ENCODE measurements around the gene SERPINB5.

DNA sequence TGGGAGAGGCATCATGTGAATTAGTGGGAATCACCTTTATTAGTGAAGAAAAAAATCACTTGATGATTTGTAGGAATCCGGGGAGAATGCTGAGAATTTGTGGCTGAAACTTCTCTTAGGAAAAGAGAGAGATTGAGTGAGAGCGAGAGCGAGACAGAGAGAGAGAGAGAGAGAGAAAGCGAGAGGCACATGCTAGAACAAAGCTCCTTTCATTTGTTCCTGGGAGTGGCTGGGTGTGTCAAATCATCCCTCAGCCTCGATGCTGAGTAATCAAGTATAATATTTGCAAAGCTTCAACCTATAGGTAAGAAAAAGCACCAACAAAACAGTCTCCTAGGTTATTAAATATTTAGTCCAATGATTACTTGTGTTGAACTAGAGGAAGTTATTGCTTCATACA lies 4.4 kb upstream of the SERPINB5 start:
- TF ChIP-seq POLR2AphosphoS5 (IDR thresholded peaks at IDR 0.05; ENCODE audit: low read depth, low read length) (no peak), TAF1 (IDR thresholded peaks at IDR 0.05; ENCODE audit: low read depth, low read length) (no peak), POLR2A (IDR thresholded peaks at IDR 0.05; ENCODE audit: low read depth, low read length) (no peak), SPI1 (IDR thresholded peaks at IDR 0.05; ENCODE audit: low read depth, low read length) (no peak)

Measured in GM12891 (cell line).